Endothelial cell of umbilical vein (primary cell): ENCODE results near the gene KIFC3. TPM values are rescaled to one million over a fixed set of nuclear protein-coding genes. Genes with fewer than 3 reads are reported as not detected.
"Not testable (repeated sequence)": the region's sequence is repeated elsewhere in the genome, so short reads cannot be mapped to it uniquely, and the experiment has no call there.

Experiments
- BruUV-seq: library from RNA; stranded (reverse); fragments of 400-500 nt; replicated peaks from 2 replicates; lab custom pipeline; 2021; lab: Mats Ljungman, UMichigan
- CTCF ChIA-PET: fragments of 300-600, 350-600 bp; sonication (Branson Sonifier 250); formaldehyde crosslinking; loops from one replicate; lab custom pipeline; 2021; ENCODE audit warnings: antibody characterized with exemption, inconsistent platforms; lab: Charles Lee
- POLR2A ChIA-PET: fragments of 300-600, 350-600 bp; sonication (Branson Sonifier 250); formaldehyde crosslinking; loops from one replicate; lab custom pipeline; 2021; ENCODE audit warnings: antibody characterized with exemption, inconsistent platforms; lab: Charles Lee
- DNase-seq: peaks from one replicate; pipeline ENCODE4 v3.0.0-alpha.2; 2011; ENCODE audit warnings: low read depth, low spot score
- FAIRE-seq: peaks from 2 replicates; lab custom pipeline; 2011; peaks lifted over from hg19 to GRCh38; lab: Jason Lieb, UNC
- H2AFZ ChIP-seq: 2 replicates; pipeline ENCODE4 v1.6.0; 2012; ENCODE audit warnings: low read depth, low read length, control low read depth, inconsistent platforms
- H3K27ac ChIP-seq: 2 replicates; pipeline ENCODE4 v1.5.1; 2011; ENCODE audit warnings: low read depth, mild to moderate bottlenecking, control low read depth, low read length, moderate library complexity; ENCODE audit not compliant: insufficient read depth
- H3K27me3 ChIP-seq, 2 experiments: 2 replicates each; pipeline versions ENCODE4 v1.6.0 to v1.6.1; 2011; ENCODE audit warnings: low read length in 2 of 2, mixed read lengths in 1 of 2; ENCODE audit not compliant: control insufficient read depth in 2 of 2, insufficient read depth in 2 of 2
- H3K36me3 ChIP-seq, 2 experiments: 2 replicates in 1 of 2; 3 replicates in 1 of 2; pipeline ENCODE4 v1.5.1; 2011; ENCODE audit warnings: low read length in 2 of 2, mild to moderate bottlenecking in 1 of 2, moderate library complexity in 1 of 2; ENCODE audit not compliant: control insufficient read depth in 2 of 2, insufficient read depth in 2 of 2; ENCODE audit errors: extremely low read depth in 1 of 2
- H3K4me1 ChIP-seq: 3 replicates; pipeline ENCODE4 v1.5.1; 2011; ENCODE audit warnings: mild to moderate bottlenecking, low read length; ENCODE audit not compliant: control insufficient read depth, insufficient read depth; ENCODE audit errors: extremely low read depth
- H3K4me2 ChIP-seq: 2 replicates; pipeline ENCODE4 v1.6.1; 2011; ENCODE audit warnings: low read length, control low read depth, mixed read lengths; ENCODE audit not compliant: insufficient read depth
- H3K4me3 ChIP-seq, 3 experiments: fragments of 200-600 bp in 1 of 3; sonication (generic), shearing (Covaris generic) in 1 of 3; replicated peaks in 1 of 3; 2 replicates each; pipeline ENCODE4 v1.5.1; 2011 to 2016; ENCODE audit warnings: control low read depth in 3 of 3, low read length in 3 of 3, mild to moderate bottlenecking in 2 of 3, inconsistent platforms in 1 of 3, low read depth in 1 of 3, moderate library complexity in 1 of 3; ENCODE audit not compliant: insufficient read depth in 1 of 3
- H3K79me2 ChIP-seq: 2 replicates; pipeline ENCODE4 v1.6.0; 2012; ENCODE audit warnings: low read length, inconsistent platforms; ENCODE audit not compliant: control insufficient read depth, insufficient read depth
- H3K9ac ChIP-seq: replicated peaks from 2 replicates; pipeline ENCODE3; 2011; ENCODE audit warnings: low read length, control low read depth; ENCODE audit not compliant: insufficient read depth; ENCODE audit errors: extremely low read depth
- H3K9me1 ChIP-seq: replicated peaks from 3 replicates; pipeline ENCODE4 v1.6.0; 2011; ENCODE audit warnings: mild to moderate bottlenecking, low read length; ENCODE audit not compliant: control insufficient read depth, insufficient read depth; ENCODE audit errors: extremely low read depth
- H3K9me3 ChIP-seq: replicated peaks from 2 replicates; pipeline ENCODE4 v1.5.1; 2012; ENCODE audit warnings: low read length, inconsistent platforms; ENCODE audit not compliant: control insufficient read depth, insufficient read depth
- H4K20me1 ChIP-seq: replicated peaks from 2 replicates; pipeline ENCODE3; 2011; ENCODE audit warnings: mild to moderate bottlenecking, low read length; ENCODE audit not compliant: control insufficient read depth, insufficient read depth; ENCODE audit errors: extremely low read depth
- CTCF ChIP-seq, 2 donors: IDR thresholded peaks; 1 replicate in 1 of 2; 2 replicates in 1 of 2; pipeline ENCODE4 v1.5.1; 2011; ENCODE audit warnings: low read length in 2 of 2, mild to moderate bottlenecking in 2 of 2, moderate library complexity in 2 of 2, control low read depth in 1 of 2, inconsistent platforms in 1 of 2, low read depth in 1 of 2; ENCODE audit not compliant: insufficient read depth in 1 of 2; ENCODE audit errors: extremely low read depth in 1 of 2
- EZH2 ChIP-seq: IDR thresholded peaks from 2 replicates; pipeline ENCODE4 v1.6.1; 2012; ENCODE audit warnings: borderline replicate concordance, low read depth, mild to moderate bottlenecking, moderate library complexity, low read length, inconsistent platforms; ENCODE audit not compliant: severe bottlenecking
- FOS ChIP-seq: IDR thresholded peaks from 2 replicates; pipeline ENCODE4 v1.6.1; 2011; ENCODE audit warnings: mild to moderate bottlenecking, low read length, moderate library complexity, borderline replicate concordance; ENCODE audit not compliant: insufficient read depth
- GATA2 ChIP-seq: IDR thresholded peaks from 2 replicates; pipeline ENCODE4 v1.7.0; 2011; ENCODE audit warnings: low read depth, mild to moderate bottlenecking, moderate library complexity, mixed read lengths, low read length; ENCODE audit not compliant: insufficient read length, insufficient read depth
- JUN ChIP-seq: IDR thresholded peaks from 2 replicates; pipeline ENCODE4 v1.6.1; 2011; ENCODE audit warnings: borderline replicate concordance, low read depth; ENCODE audit not compliant: insufficient read length, insufficient read depth
- MAX ChIP-seq: IDR thresholded peaks from 2 replicates; pipeline ENCODE4 v1.6.1; 2011; ENCODE audit not compliant: insufficient read depth, insufficient read length
- MYC ChIP-seq: IDR thresholded peaks from one replicate; pipeline ENCODE4 v1.6.1; 2011; ENCODE audit warnings: mild to moderate bottlenecking, low read depth, low read length
- POLR2A ChIP-seq: IDR thresholded peaks from 2 replicates; pipeline ENCODE4 v1.6.1; 2012; ENCODE audit warnings: low read depth, mild to moderate bottlenecking, control low read depth, low read length
- POLR2AphosphoS5 ChIP-seq: IDR thresholded peaks from 2 replicates; pipeline ENCODE4 v1.6.1; 2012; ENCODE audit warnings: low read depth, mild to moderate bottlenecking, control low read depth, low read length, moderate library complexity; ENCODE audit not compliant: insufficient read depth
- dilution Hi-C: fragments of 300-500 bp; cut with MboI; formaldehyde crosslinking; loops from one replicate; pipeline ENCODE4 v1.15.0; 2019; ENCODE audit warnings: low sequenced_read_pairs; ENCODE audit not compliant: extremely low pct_ligation_motif_present
- intact Hi-C: fragments of 100-400 bp; cut with micrococcal nuclease; formaldehyde crosslinking; loops from one replicate; pipeline ENCODE4 v1.10.0; 2022
- polyA plus RNA-seq, 4 experiments: library from polyadenylated mRNA; depleted of rRNA in 3 of 4; stranded (reverse) in 3 of 4; unstranded in 1 of 4; fragments of >200 nt; gene quantifications; 2 replicates each; pipeline versions ENCODE4 v1.2.1 to v1.2.3, GENCODE V29; 2011 to 2012; ENCODE audit warnings: missing spikeins in 1 of 4
- total RNA-seq: library from RNA; stranded (reverse); gene quantifications from 2 replicates; pipeline ENCODE4 v1.2.3, GENCODE V29; 2021

KIFC3 gene
- total and polyA plus RNA-seq, 2 donors (not counting 3 experiments of a cell fraction or from before 2014, with no cell fraction given) = 36.3 to 62.2 TPM

GRCh38 chr16:57747091-57747490 lies 55.2 kb downstream of the KIFC3 start:
- H3K79me2 ChIP-seq = no peaks in the 10 kb centered on the region
- no TSS peak for BruUV-seq
- H3K9me1 ChIP-seq = no peaks in the 10 kb centered on the region
- no peaks in the 10 kb centered on the region for H4K20me1 ChIP-seq
- POLR2A ChIA-PET = no interaction called here
- no peaks in the 10 kb centered on the region for H3K27me3 ChIP-seq
- H3K9ac ChIP-seq = no peak overlapping the region
- H3K27ac ChIP-seq = no peak overlapping the region
- no peaks in the 10 kb centered on the region for H3K9me3 ChIP-seq
- H3K4me1 ChIP-seq = no peaks in the 10 kb centered on the region
- intact Hi-C loops (no loop called here), dilution Hi-C loops (no loop called here)
- CTCF ChIA-PET = interaction anchor here (1.8 kb wide), 1 partner anchor 10 kb away, joined by 7 read pairs; no protein-coding TSS in a partner anchor
- H2AFZ ChIP-seq = no peak overlapping the region
- peaks cover 0 to 8% of the 10 kb centered on the region in 2 experiments for H3K36me3 ChIP-seq
- DNase-seq (no peak), FAIRE-seq (no peak)
- H3K4me3 ChIP-seq = no peak overlapping the region
- no peak overlapping the region for H3K4me2 ChIP-seq
- no peak for TF ChIP-seq MAX
- no peak for TF ChIP-seq MYC
- TF ChIP-seq POLR2AphosphoS5 = no peak
- TF ChIP-seq EZH2 = no peak
- no peak for TF ChIP-seq FOS
- TF ChIP-seq GATA2 = no peak
- TF ChIP-seq POLR2A = no peak
- TF ChIP-seq CTCF (IDR thresholded peaks at IDR 0.05; ENCODE audit: extremely low read depth in 1 of 2, insufficient read depth in 1 of 2, low read depth in 1 of 2, low read length in 2 of 2) = no peak
- TF ChIP-seq JUN = no peak

- H3K36me3 ChIP-seq, POLR2A ChIA-PET, H4K20me1 ChIP-seq, H3K4me2 ChIP-seq, H3K9ac ChIP-seq, DNase-seq, FAIRE-seq, H3K4me3 ChIP-seq, H3K4me1 ChIP-seq, H3K27me3 ChIP-seq, H2AFZ ChIP-seq, H3K9me3 ChIP-seq, BruUV-seq, dilution Hi-C loops, H3K9me1 ChIP-seq, intact Hi-C loops, H3K27ac ChIP-seq, H3K79me2 ChIP-seq: not testable (repeated sequence)
- CTCF ChIA-PET = interaction anchor here (1.8 kb wide), 1 partner anchor 11 kb away, joined by 7 read pairs; no protein-coding TSS in a partner anchor
These were observed 56.0 kb downstream of the KIFC3 start for GRCh38 chr16:57746316-57746715.
